Measurements from ENCODE around the gene P4HA2.

The P4HA2 gene

DNA sequence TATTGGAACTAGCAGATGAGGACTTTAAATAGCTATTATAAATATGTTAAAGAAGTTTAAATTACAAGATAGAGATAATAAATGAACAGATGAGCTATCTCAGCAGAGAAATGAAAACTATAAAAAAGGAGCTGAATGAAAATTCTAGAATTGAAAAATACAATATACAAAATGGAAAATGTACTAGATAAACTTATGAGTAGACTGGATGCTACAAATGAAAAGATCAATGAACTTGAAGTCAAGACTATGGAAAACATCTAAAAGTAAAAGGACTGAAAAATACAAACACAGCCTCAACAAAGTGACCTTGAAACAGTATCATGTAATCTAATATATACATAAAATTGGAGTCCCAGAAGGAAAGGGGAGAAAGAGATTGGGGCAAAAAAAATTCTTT is 19.2 kb upstream of the P4HA2 start:
- DNase-seq, result no peak

DNA sequence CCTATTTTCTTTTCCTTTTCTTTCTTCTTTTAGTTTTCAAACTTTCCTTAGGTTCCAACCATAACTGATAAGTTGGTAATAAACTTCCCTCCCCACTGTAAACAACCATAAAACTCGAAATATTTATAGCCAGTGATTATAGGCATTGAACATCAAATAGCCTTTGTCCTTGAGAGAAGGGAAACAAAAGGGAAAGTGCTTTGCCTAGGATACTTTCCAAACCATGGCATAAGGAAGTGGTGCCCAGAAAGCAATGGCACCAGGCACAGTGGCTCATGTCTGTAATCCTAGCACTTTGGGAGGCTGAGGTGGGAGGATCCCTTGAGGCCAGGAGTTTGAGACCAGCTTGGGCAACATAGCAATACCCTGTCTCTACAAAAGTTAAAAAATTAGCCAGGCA is 17.9 kb upstream of the P4HA2 start:
- no peak for DNase-seq

GRCh38 chr5:132243366-132243977 is 15.8 kb upstream of the P4HA2 start:
- DNase-seq, result no peak

- DNase-seq, result no peak
Measured at GRCh38 chr5:132239776-132240175, 12.1 kb upstream of the P4HA2 start.

DNA sequence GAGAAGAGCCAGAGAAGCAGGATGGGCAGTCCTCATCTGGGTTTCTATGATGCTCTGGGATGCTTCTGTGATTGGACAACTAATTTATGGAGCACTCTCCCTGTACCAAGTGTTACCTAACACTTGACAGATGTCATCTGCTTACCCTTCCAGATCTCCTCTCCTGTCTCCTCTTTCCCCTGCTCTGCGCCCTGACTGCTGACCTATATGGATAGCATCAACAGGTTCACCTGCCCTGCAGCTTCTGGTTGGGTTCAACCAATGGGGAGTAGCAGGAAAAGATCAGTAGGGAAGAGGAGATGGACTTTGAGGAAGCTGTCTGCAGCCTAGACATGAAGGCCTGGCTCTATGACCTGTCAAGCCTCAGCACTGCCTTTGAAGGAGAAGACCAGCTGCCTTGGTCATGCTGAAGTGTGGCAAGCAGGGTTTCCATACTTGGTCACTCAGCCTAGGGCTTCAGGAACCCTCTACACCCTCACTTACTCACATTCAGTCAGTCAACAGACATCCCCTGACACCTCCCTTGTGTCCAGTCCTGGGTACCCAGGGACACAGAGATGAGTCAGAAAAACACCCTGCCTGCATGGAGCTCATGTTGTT is 11.3 kb upstream of the P4HA2 start:
- DNase-seq, result no peak

GRCh38 chr5:132238169-132238744 is 10.6 kb upstream of the P4HA2 start:
- no peak for DNase-seq

GRCh38 chr5:132237670-132238069 is 10.0 kb upstream of the P4HA2 start:
- DNase-seq, result no peak

GRCh38 chr5:132237141-132237540 is 9.5 kb upstream of the P4HA2 start:
- no peak for DNase-seq

DNA sequence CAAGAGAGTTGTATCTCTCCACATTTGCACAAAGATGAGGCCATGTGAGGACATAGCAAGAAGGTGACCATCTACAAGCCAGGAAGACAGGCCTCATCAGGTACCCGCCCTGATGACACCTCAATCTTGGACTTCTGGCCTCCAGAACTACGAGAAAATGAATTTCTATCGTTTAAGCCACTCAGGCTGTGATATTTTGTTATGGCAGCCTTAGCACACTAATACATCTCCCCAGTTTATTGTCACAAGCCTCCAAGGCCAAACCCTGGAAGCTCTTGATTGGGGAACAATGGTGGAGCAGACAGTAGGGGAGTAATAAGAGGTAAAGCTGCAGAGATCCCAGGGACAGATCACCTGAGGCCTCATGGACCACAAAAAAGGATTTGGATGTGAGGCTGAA is 7.7 kb upstream of the P4HA2 start:
- DNase-seq, result no peak

GRCh38 chr5:132234684-132235062 is 7.0 kb upstream of the P4HA2 start:
- DNase-seq, result no peak

- no peak for DNase-seq
Measured at GRCh38 chr5:132233811-132234683, 6.4 kb upstream of the P4HA2 start.

- no peak for DNase-seq
Measured at GRCh38 chr5:132233081-132233480, 5.4 kb upstream of the P4HA2 start.

DNA sequence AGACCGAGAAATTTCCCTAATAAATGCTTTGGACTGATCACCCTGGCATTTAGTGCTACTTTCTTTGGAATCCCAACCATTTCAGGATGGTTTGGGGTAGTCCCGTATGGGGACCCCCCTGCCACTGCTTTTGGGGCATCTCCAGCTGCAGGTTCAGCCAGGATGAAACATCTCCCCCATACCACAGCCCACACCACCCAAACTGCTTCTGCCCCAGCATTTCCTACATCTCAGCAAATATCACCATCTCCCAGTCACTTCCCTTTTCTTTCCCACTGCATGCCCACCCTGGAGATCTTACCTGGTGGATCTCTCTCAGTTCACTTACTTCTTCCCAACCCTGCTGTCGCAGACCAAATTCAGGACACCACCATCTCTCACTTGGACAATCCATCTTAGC is 4.8 kb upstream of the P4HA2 start:
- DNase-seq, result no peak

- no peak for DNase-seq
Measured at GRCh38 chr5:132230871-132231270, 3.2 kb upstream of the P4HA2 start.

GRCh38 chr5:132229236-132229635 is 1.6 kb upstream of the P4HA2 start:
- no peak for DNase-seq

- DNase-seq, result no peak
Measured at GRCh38 chr5:132228241-132229035, 785 bp upstream of the P4HA2 start.

GRCh38 chr5:132227235-132227484 is 493 bp downstream of the P4HA2 start:
- DNase-seq, result no peak

DNA sequence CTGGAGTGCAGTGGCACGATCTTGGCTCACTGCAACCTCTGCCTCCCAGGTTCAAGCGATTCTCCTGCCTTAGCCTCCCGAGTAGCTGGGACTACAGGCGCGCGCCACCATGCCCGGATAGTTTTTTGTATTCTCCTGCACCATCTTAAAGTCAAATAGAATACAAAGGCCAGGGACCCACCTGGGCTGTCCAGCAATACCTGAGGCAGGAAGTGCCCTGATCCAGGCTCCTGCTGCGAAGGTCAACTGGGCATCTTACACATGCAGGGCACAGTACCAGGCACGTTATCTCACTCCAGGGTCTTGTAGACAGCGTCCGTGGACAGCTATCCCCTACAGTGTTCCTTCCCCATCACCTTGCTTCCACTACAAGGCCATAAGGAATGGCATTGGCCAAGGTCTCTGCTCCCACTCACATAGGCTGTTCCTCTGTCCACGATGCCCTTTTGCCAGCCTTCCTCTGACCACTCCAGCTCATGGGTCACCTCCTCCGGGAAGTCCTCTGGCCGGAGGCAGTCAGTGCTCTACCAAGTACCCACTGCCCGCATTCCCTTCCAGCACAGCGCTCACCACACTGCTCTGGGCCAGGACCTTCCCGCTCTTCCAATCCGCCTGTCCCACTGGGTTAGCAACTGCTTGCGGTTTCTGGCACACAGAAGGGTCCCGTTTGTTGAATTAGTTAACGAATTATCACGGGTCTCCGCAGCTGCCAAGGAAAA is 978 bp downstream of the P4HA2 start:
- DNase-seq, result no peak

- no peak for DNase-seq
Measured at GRCh38 chr5:132225165-132226032, 2.3 kb downstream of the P4HA2 start.

- DNase-seq, result no peak
Measured at GRCh38 chr5:132224716-132225115, 2.9 kb downstream of the P4HA2 start.

DNA sequence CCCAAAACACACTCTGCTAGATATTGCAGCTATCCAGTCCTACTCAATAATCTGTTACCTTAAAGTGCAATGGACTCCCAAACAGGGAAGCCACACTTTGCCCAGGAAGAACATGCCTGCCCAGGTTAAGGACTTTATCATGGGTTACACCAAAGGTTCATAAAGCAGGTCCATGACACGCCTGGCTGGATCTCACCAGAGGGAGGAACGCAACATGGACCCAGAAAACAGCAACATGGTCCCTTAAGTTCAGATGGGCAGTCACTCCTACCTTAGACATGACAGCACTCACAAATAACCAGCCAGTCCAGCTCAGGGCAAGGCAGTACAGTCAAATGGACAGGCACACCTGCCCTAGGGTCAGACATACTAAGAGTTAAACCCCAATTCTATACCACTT is 3.8 kb downstream of the P4HA2 start:
- no peak for DNase-seq

GRCh38 chr5:132222649-132223038 is 5.0 kb downstream of the P4HA2 start:
- DNase-seq, result no peak
